ENCODE measurements around the gene ARSB.

The ARSB gene

DNA sequence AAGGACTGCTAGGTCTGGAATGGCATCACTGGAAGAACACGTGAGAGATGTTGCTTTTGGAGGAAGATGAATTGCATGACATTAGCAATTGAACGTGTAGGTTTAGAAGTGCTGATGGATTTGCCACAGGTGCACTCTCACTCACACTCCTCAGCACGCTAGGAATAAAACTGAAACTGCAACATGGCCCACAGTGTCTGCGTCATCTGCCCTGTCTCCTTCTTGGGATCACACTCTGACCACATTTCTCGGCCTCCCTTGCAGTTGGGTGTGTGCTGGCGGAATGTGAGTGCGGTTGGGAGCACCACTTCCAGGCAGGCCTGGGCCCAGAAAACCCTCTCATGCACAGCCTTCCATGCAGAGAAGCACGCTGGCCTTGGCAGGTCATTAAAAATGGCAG, 183.7 kb downstream of the ARSB start:
- Mint-ChIP-seq H3K9me3 (peaks cover 14 to 21% of the 10 kb centered on the region in 2 donors), H3K4me1 (peaks cover 18 to 48% of the 10 kb centered on the region in 2 donors), H3K36me3 (peaks cover 28 to 50% of the 10 kb centered on the region in 2 donors), H3K27me3 (no peaks in the 10 kb centered on the region), H3K27ac (no peak overlapping the region), H3K4me3 (no peak overlapping the region)
- ATAC-seq (replicated peaks) = no peak
- no peak for DNase-seq

DNA sequence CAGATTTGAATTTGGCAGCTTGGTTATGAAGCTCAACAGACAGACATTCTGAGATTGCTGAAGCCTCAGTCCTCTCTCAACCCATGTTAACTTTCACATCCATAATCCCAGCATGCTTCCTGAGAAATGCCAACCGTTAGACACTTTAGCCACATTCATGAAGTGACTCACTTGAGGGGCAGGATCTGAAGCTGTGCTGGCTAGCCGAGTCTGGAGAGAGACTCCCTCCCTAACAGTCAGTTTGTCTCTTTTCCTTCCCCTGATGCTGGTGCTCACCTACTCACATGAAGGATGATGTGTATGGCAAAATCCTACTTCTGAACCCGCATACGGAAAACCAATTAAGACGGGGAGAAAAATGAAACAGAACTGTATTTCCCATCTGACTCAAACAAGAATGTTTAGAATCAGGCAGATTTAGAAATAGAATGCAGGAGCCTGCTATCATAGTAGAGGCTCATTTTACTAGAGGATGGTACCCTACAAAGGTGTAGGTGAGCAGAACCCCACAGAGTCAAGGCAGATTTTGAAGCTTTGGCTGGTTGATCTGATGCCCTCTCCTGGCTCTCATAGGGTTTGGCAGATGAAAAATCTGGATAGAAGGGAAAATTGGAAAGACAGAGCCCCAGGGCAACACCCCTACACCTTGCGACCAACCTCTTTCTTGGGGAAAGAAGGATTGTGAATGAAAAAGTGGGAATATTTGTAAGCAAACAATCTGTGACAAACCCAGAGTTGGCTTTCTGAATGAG, 185.7 kb downstream of the ARSB start:
- Mint-ChIP-seq H3K27me3 (no peaks in the 10 kb centered on the region), H3K4me1 (peaks cover 23 to 58% of the 10 kb centered on the region in 2 donors), H3K9me3 (peaks cover 14 to 21% of the 10 kb centered on the region in 2 donors), H3K36me3 (peaks cover 27 to 46% of the 10 kb centered on the region in 2 donors), H3K27ac (no peak overlapping the region), H3K4me3 (no peak overlapping the region)
- DNase-seq = no peak
- no peak for ATAC-seq (replicated peaks)

DNA sequence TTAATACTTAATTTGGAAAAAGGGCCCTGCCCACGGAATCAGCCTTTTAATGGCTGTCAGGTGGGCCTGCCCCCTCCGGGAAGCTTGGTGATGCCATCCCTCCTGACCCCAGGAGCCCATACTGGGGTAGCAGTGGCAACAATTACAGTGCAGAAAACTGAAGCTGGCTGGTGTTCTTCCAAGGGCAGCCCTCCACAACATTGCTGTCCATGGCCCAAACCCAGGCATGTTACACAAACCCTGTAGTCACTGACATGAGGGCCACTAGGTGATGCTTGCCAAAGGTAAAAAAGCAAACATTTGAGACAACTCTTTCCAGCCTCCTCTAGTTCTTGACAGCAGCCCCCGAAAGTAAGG, 186.5 kb downstream of the ARSB start:
- Mint-ChIP-seq H3K4me3 (no peak overlapping the region), H3K4me1 (peaks cover 23 to 59% of the 10 kb centered on the region in 2 donors), H3K27me3 (no peaks in the 10 kb centered on the region), H3K27ac (no peak overlapping the region), H3K9me3 (peaks cover 14 to 21% of the 10 kb centered on the region in 2 donors), H3K36me3 (peaks cover 27 to 43% of the 10 kb centered on the region in 2 donors)
- ATAC-seq (replicated peaks) = no peak
- DNase-seq = no peak

DNA sequence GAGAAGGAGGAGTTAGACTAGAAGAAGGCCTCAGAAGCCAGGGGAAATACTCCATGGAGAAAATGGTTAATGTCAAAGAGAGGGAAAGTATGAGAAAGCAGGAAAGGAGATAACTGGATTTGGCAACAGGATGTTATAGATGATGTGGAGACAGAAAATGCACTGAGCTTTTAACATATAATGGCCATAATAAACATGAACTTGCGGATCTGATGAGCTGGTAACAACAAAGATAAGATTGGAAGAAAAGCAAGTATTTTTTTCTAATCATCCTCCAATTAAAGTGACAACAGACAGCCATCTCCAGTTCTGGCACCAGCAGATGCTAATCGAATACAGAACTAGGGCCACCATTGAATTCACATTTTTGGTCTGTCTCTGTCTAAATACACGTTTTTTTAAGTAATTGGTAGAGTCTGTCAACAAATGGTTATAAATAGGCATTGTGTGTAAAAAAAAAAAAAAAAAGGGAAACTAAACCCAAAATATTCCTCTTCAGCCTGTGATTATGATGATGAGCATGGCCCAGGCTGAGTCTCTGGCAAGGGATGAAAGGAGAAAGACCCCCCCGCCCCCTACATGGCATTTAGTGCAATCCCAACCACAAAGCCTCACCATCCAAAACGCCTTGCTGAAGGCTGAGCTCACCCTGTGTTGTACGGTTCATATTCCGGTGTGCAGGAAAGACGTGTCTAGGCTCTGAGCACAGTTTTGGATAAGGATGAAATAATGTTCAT, 187.0 kb downstream of the ARSB start:
- peaks cover 14 to 21% of the 10 kb centered on the region in 2 donors for H3K9me3 Mint-ChIP-seq
- no peak for DNase-seq
- no peak for ATAC-seq (replicated peaks)
- peaks cover 27 to 48% of the 10 kb centered on the region in 2 donors for H3K36me3 Mint-ChIP-seq
- no peaks in the 10 kb centered on the region for H3K27me3 Mint-ChIP-seq
- H3K27ac Mint-ChIP-seq = no peak overlapping the region
- no peak overlapping the region for H3K4me3 Mint-ChIP-seq
- H3K4me1 Mint-ChIP-seq = peaks cover 27 to 64% of the 10 kb centered on the region in 2 donors

DNA sequence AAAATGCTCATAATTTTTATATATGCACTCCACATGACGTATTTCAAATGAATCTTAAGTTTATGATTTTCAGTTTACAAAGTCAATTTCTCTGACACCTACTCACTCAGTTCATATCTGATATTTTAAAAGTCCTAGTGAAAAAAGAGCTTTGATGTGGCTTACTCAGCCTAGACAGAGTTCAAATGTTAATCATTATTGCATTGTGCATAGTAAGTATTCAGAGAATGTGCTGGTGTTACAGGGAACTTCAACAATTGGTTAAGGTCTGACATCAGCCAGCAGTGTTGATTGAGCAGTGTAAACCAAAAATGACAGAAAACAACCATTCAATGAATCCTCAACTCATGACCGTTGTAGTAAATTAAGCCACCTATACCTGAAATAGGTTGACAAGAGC, 189.4 kb downstream of the ARSB start:
- peak; percentile 48 to 67 for ATAC-seq (replicated peaks)

DNA sequence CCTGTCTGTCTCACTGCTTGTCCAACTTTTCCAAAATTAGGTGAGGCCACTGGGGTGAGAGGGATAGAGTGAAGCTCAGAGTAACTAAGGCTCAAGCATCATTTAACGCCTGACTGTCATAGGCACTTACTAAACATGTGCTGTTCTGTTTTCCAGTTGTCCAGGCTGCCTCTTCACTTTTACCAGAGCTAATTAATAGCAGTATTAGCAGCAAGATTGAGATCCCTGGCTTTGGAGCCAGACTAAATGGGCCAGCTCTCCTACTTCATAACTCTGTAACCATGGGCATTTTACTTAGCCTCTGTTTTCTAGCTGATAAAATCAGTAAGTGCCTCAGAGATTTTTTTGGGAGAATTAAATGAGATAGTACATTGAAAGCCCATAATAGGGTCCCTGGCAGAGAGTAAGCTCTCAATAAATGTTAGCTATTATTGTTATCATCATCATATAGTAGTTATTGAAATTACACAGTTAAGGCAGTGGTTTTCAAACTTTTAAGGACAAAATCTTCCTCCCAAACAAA, 190.4 kb downstream of the ARSB start:
- peaks cover 13 to 32% of the 10 kb centered on the region in 2 donors for H3K36me3 Mint-ChIP-seq
- DNase-seq (no peak), ATAC-seq (replicated peaks) (no peak)
- no peaks in the 10 kb centered on the region for H3K27me3 Mint-ChIP-seq
- H3K9me3 Mint-ChIP-seq = peaks cover 4 to 5% of the 10 kb centered on the region in 2 donors
- peaks cover 36 to 68% of the 10 kb centered on the region in 2 donors for H3K4me1 Mint-ChIP-seq
- no peak overlapping the region for H3K4me3 Mint-ChIP-seq
- H3K27ac Mint-ChIP-seq = no peak overlapping the region

More for the DNA sequence above, 189.4 kb downstream of the ARSB start:
- H3K36me3 Mint-ChIP-seq = peaks cover 19 to 35% of the 10 kb centered on the region in 2 donors
- H3K27ac Mint-ChIP-seq = no peak overlapping the region
- no peak for DNase-seq
- no peak overlapping the region for H3K4me3 Mint-ChIP-seq
- H3K9me3 Mint-ChIP-seq = peaks cover 6 to 8% of the 10 kb centered on the region in 2 donors
- no peaks in the 10 kb centered on the region for H3K27me3 Mint-ChIP-seq
- H3K4me1 Mint-ChIP-seq = peaks cover 34 to 70% of the 10 kb centered on the region in 2 donors

DNA sequence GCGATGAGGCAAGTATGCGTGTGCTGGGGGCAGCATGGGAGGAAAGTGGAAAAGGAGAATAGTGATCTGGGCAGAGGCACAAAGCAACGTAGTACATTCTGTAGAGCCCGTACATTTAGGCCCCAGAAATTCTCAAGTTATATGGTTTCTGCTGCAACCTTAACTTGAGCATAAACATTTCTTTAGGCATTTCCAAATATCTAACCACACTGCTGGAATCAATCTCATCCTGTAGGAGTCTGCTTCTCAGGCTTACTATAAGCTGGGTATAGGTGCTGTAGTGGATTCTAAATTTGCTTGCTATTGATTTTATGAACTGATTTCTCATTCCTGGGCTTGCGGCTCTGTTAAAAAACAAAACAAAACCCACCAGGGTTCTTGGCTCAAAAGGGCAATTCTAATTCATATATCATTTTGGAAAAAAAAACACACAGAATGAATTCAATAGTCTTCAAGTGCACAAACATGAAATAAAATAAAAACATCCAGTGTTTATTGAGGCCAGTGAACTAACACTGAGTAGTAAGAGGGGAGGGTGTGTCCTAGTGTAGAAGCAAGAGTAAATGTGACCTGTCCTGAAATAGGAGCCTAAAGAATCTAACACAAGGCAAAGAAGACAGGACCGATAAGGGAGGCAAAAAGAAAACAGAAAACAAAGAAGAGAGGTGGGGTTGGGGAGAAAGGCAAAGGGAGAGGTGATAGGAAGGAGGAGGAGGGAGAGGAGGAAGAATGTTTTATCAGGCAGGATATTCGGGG, 191.0 kb downstream of the ARSB start:
- Mint-ChIP-seq H3K9me3 (peaks cover 4 to 5% of the 10 kb centered on the region in 2 donors), H3K4me1 (peaks cover 34 to 62% of the 10 kb centered on the region in 2 donors), H3K36me3 (peaks cover 12 to 32% of the 10 kb centered on the region in 2 donors), H3K27me3 (no peaks in the 10 kb centered on the region), H3K27ac (peak overlapping the region; percentile 63), H3K4me3 (no peak overlapping the region)
- ATAC-seq (replicated peaks) = no peak
- no peak for DNase-seq

DNA sequence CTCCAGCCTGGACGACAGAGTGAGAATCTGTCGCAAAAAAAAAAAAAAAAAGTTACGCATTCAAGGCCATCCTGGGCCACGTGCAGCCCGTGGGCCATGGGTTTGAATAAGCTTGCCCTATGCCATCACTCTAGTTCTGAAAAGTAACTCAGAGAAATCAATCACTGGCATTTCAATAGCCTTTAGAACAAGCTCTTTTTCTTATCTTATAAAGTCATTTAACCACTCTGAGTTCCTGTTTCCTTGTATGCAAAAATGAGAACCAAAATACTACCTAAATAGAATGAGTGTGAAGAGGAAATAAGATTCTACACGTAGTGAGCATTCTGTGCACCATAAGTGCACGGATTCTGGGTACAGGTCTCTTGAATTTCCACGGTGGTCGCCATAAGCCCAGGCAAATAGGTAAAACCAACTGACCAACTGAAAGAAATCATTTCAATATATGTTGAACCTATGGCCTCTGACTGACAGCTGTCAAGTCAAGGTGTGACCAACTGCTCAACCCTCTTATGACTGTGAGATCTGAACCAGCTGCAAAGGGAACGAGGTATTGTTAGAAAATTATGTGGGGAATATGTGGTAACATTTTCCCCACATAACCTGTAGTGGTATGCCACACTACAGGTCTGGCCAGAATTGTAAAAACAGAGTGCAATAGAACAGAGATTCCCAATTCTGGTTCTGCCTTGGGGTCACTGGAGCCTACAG, 192.6 kb downstream of the ARSB start:
- Mint-ChIP-seq H3K27ac (peak overlapping the region; percentile 81), H3K9me3 (peaks cover 4 to 5% of the 10 kb centered on the region in 2 donors), H3K4me1 (peaks cover 34 to 60% of the 10 kb centered on the region in 2 donors), H3K4me3 (peak overlapping the region; percentile 39 to 48), H3K27me3 (no peaks in the 10 kb centered on the region), H3K36me3 (peaks cover 18 to 36% of the 10 kb centered on the region in 2 donors)
- ATAC-seq (replicated peaks) (peak; percentile 89 to 90), DNase-seq (peak; percentile 32)

DNA sequence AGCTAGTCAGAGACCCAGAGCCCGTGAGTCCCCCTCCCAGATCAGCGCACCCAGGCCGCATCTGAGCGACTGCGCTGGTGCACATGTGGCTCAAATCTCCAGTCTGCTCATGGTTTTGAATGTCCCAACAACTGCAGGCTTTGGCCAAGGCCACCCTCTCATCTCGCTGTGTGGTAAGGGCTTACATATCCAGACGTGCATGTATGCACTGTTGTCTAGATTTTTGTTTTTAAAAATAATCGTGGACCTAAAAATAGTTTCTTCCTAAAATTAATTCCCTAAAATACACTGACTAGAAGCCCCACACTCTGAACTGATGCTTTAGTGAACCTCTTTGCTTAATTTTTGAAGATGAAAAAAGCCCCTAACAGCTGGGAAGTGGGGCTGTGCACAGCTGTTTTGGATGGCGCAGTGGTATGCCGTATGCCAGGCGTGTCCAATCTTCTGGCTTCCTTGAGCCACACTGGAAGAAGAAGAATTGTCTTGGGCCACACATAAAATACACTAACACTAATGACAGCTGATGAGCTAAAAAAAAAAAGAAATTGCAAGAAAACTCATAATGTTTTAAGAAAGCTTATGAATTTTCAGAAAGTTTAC, 193.5 kb downstream of the ARSB start:
- Mint-ChIP-seq H3K4me1 (peaks cover 29 to 55% of the 10 kb centered on the region in 2 donors), H3K36me3 (peaks cover 14 to 31% of the 10 kb centered on the region in 2 donors), H3K4me3 (no peak overlapping the region), H3K27ac (no peak overlapping the region), H3K27me3 (no peaks in the 10 kb centered on the region), H3K9me3 (peaks cover 0 to 2% of the 10 kb centered on the region in 2 donors)
- DNase-seq (no peak), ATAC-seq (replicated peaks) (no peak)

DNA sequence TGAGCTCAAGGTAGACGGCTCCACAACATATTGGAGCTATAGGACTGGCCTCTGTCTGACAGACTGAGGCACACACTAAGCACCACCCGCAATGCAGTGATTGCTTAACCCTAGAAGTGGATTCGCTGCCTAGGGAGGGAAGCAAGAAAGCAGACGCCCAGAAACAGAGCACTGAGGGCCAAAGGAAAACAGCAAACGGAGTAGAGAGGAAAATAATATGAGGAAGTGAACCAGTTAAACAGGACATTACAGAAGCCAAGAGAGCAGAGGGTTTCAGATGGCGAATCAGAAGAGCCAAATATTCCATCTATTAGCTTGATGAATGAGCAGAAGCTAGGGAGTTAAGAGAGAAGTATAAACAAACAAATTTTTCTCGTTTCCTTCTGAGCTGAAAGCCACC, 197.3 kb downstream of the ARSB start:
- DNase-seq = no peak
- Mint-ChIP-seq H3K27ac (no peak overlapping the region), H3K9me3 (peaks cover 0 to 4% of the 10 kb centered on the region in 2 donors), H3K4me1 (peaks cover 14 to 22% of the 10 kb centered on the region in 2 donors), H3K36me3 (peaks cover 22 to 34% of the 10 kb centered on the region in 2 donors), H3K4me3 (no peak overlapping the region), H3K27me3 (no peaks in the 10 kb centered on the region)
- no peak for ATAC-seq (replicated peaks)

DNA sequence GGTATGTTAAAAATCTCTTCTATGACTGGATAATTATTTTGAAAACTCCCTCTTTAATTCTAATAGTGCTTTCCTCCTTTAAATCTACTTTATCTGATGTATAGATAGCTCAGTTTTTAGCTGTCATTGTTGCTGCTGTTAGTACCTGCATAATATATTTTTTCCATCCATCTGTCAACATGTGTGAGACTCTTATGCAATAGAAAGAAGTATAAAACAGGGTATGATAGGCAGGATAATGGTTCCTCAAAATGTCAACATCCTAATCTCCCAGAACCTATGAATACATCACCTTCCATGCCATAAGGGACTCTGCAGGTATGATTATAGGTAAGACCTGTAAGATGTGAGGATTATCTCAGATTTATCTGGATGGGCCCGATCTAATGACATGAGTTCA, 199.7 kb downstream of the ARSB start:
- DNase-seq (no peak), ATAC-seq (replicated peaks) (no peak)
- Mint-ChIP-seq H3K27me3 (no peaks in the 10 kb centered on the region), H3K9me3 (peaks cover 0 to 2% of the 10 kb centered on the region in 2 donors), H3K36me3 (peaks cover 24 to 34% of the 10 kb centered on the region in 2 donors), H3K4me3 (no peak overlapping the region), H3K27ac (no peak overlapping the region), H3K4me1 (peaks cover 7 to 9% of the 10 kb centered on the region in 2 donors)

DNA sequence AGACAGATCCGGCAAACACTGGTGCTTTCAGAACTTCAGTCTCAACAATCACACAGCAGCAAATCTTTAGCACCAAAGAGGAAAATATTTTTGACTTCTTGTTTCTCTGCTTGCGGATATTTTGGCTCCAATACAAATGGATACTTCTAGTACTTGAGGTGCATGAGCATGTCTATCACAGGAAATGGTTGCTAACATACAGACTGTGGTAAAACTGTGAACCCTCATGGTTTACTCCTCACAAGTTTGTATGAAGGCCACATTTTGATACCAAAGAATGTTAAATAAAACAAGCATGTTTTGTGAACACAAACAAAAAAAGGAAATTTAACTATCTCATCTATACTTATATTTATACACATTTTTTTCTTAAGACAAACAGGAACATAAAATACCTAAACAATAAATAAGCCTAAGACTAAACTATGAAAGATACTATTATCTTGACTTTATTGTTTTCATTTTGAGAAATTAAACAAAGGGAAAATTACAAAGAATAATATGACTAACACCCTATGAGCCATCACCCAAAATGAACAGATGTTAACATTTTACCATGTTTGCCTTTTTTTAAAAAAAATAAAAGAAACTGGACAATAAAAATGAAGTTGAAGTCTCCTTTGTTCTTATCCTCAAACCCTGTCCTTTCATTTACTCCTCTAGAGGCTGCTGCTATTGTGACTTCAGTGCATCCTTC, 201.5 kb downstream of the ARSB start:
- DNase-seq (no peak), ATAC-seq (replicated peaks) (no peak)
- Mint-ChIP-seq H3K4me1 (peaks cover 4 to 9% of the 10 kb centered on the region in 2 donors), H3K4me3 (no peak overlapping the region), H3K9me3 (peaks cover 0 to 2% of the 10 kb centered on the region in 2 donors), H3K27ac (no peak overlapping the region), H3K27me3 (no peaks in the 10 kb centered on the region), H3K36me3 (peaks cover 31 to 38% of the 10 kb centered on the region in 2 donors)

DNA sequence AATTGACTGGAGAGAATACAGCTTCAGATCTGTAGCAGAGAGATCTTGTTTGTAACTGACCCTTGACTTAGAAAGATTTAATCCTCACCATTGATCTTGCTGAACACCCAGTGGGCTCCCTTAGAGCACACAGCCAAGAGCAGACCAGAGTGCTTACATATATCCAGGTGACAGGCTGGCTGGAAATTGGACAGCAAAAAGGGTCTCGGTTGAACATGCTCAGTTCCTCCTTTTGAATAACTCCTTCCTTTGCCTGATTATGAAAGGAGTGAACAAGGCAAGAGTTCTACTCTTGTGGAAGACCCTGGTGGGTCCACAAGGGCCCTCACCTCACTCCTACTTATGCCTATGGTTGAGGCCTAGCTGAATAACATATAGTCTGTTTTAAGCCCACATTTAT, 202.4 kb downstream of the ARSB start:
- Mint-ChIP-seq H3K9me3 (peaks cover 0 to 2% of the 10 kb centered on the region in 2 donors), H3K36me3 (peaks cover 28 to 34% of the 10 kb centered on the region in 2 donors), H3K27me3 (no peaks in the 10 kb centered on the region), H3K4me3 (no peak overlapping the region), H3K4me1 (peaks cover 1 to 3% of the 10 kb centered on the region in 2 donors), H3K27ac (no peak overlapping the region)
- no peak for DNase-seq
- ATAC-seq (replicated peaks) = no peak
